Kidney epithelial cell (primary cell): ENCODE results near the gene RPA1. TPM values are rescaled to one million over a fixed set of nuclear protein-coding genes. Genes with fewer than 3 reads are reported as not detected.
"Not testable (repeated sequence)": the region's sequence is repeated elsewhere in the genome, so short reads cannot be mapped to it uniquely, and the experiment has no call there.

ENCODE experiments used
- DNase-seq: peaks from one replicate; pipeline ENCODE4 v3.0.0-alpha.2; 2010; ENCODE audit warnings: low read depth
- H3K27me3 ChIP-seq: 2 replicates; pipeline ENCODE4 v1.6.0; 2011; ENCODE audit warnings: low read length; ENCODE audit not compliant: control insufficient read depth, insufficient read depth
- H3K36me3 ChIP-seq: 2 replicates; pipeline ENCODE4 v1.5.1; 2011; ENCODE audit warnings: low read length; ENCODE audit not compliant: control insufficient read depth, insufficient read depth
- H3K4me3 ChIP-seq: 2 replicates; pipeline ENCODE4 v1.5.1; 2011; ENCODE audit warnings: low read depth, mild to moderate bottlenecking, control low read depth, low read length
- total RNA-seq: library from RNA; depleted of rRNA; stranded (reverse); fragments of >200 nt; gene quantifications from 2 replicates; pipeline ENCODE4 v1.2.3, GENCODE V29; 2015
- TF ChIP-seq, protein P1 (sequence below): IDR thresholded peaks from 2 replicates; pipeline ENCODE4 v1.5.1; 2011; ENCODE audit warnings: mild to moderate bottlenecking, moderate library complexity, low read length, control low read depth, inconsistent platforms; ENCODE audit not compliant: insufficient read depth, poor library complexity, severe bottlenecking

Gene RPA1
- total RNA-seq, 1 donor from 2014 or later = 30.3 TPM

DNA sequence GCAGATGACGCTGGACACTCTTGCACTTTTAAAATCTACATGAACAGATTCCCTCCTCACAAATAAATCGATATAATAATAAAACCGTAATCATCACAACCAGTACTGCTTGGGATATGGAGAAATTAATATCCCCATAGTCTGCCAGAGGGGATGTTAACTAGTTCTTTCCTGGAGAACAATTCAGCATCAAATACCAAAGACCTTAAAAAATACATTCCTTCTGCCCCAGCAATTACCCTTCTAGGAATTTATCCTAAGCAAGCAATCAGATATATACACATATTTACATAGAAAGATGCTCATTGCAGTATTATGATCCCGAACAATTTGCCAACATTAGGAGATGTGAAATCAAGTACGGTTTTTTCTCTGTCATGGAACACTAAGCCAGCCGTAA lies 21.9 kb upstream of the RPA1 start:
- H3K4me3 ChIP-seq = no peak overlapping the region
- no peaks in the 10 kb centered on the region for H3K27me3 ChIP-seq
- TF ChIP-seq, protein P1, sequence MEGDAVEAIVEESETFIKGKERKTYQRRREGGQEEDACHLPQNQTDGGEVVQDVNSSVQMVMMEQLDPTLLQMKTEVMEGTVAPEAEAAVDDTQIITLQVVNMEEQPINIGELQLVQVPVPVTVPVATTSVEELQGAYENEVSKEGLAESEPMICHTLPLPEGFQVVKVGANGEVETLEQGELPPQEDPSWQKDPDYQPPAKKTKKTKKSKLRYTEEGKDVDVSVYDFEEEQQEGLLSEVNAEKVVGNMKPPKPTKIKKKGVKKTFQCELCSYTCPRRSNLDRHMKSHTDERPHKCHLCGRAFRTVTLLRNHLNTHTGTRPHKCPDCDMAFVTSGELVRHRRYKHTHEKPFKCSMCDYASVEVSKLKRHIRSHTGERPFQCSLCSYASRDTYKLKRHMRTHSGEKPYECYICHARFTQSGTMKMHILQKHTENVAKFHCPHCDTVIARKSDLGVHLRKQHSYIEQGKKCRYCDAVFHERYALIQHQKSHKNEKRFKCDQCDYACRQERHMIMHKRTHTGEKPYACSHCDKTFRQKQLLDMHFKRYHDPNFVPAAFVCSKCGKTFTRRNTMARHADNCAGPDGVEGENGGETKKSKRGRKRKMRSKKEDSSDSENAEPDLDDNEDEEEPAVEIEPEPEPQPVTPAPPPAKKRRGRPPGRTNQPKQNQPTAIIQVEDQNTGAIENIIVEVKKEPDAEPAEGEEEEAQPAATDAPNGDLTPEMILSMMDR = no peak
- DNase-seq = no peak
- no peaks in the 10 kb centered on the region for H3K36me3 ChIP-seq

DNA sequence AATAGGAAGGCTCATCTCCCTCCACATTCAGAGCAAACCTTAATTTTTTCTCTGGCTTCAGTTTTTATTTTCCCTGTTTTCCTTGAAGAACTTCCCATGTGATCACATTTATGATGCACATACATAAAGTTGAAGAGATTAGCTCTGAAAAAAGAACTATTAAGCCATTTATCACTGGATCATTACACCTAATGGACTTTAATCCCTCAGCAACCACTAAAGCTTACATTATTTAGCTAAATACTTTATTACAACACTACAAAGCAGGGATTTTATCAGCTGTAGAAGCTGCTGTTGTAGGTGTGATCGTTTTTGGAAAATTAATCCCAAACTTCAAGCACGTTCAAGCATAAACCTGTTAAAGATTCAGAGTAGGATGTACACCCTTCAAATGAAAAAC lies 21.2 kb upstream of the RPA1 start:
- no peak for DNase-seq
- Histone ChIP-seq H3K4me3 (no peak overlapping the region), H3K27me3 (no peaks in the 10 kb centered on the region), H3K36me3 (no peaks in the 10 kb centered on the region)
- TF ChIP-seq, protein P1 = no peak

- not testable (repeated sequence) for DNase-seq, H3K36me3 ChIP-seq
Measured at GRCh38 chr17:1809815-1810214, 20.0 kb upstream of the RPA1 start.

GRCh38 chr17:1810450-1811103 lies 19.2 kb upstream of the RPA1 start:
- Histone ChIP-seq H3K36me3 (no peaks in the 10 kb centered on the region), H3K4me3 (no peak overlapping the region)

More at GRCh38 chr17:1809815-1810214, 20.0 kb upstream of the RPA1 start:
- H3K4me3 ChIP-seq, H3K27me3 ChIP-seq: not testable (repeated sequence)

DNA sequence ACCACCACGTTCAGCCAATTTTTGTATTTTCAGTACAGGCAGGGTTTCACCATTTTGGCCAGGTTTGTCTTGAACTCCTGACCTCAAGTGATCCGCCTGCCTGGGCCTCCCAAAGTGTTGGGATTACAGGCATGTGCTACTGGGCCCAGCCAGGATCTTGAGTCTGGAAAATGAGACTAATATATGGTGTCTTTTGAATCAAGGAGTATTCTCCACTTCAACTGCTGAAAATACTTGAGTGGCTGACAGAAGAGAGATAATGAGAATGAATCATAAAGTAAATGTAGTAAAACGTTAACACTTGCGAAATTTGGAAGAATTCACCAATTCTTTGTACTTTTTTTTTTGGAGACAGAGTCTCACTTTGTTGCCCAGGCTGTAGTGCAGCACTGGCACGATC lies 16.7 kb upstream of the RPA1 start:
- Histone ChIP-seq H3K4me3 (no peak overlapping the region), H3K36me3 (no peaks in the 10 kb centered on the region), H3K27me3 (no peaks in the 10 kb centered on the region)
- no peak for DNase-seq
- TF ChIP-seq, protein P1 = no peak

More at GRCh38 chr17:1810450-1811103, 19.2 kb upstream of the RPA1 start:
- no peak for DNase-seq
- TF ChIP-seq, protein P1 = no peak
- H3K27me3 ChIP-seq = no peaks in the 10 kb centered on the region

DNA sequence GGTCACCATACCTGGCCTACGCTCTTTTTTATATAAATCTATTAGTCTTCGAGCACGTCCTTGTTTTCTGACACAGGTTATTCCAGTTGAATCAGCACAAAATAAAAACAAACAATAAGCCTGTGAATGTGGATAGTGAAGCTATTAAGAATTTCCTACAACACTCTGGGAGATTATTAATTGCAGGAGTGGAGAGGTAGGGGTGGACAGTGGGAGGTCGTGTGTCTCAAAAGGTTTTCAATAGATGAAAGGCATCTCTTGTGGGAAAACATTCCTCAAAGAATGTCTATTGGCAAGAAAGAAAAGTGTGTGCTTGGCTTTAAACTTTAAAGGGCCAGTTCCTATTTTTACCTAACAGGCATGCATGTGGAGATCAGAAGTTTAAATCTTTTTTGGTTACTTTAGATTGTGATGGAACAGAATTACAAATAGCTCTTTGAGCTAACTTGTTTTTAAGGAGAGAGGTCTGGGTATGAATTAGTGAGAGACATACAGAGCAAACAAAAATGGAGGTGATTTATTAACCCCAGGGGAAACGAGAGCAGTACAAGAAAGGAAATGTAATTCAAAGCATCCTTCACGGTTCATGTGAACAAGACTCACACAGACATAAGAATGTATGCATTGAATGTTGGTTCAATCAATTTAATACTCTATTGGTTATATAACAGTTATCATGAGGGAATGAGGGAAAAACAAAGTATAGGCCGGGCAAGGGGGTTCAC lies 9.1 kb upstream of the RPA1 start:
- H3K4me3 ChIP-seq = no peak overlapping the region
- DNase-seq = no peak
- TF ChIP-seq, protein P1 = no peak
- no peaks in the 10 kb centered on the region for H3K27me3 ChIP-seq
- H3K36me3 ChIP-seq = no peaks in the 10 kb centered on the region
